H1 (cell line): ENCODE measurements around the gene ALDH5A1. TPM values are rescaled to one million over a fixed set of nuclear protein-coding genes. Genes with fewer than 3 reads are reported as not detected.

Experiments used
- RAD21 ChIP-seq, 2 experiments: IDR thresholded peaks in 1 of 2; conservative IDR thresholded peaks in 1 of 2; 2 replicates each; pipeline ENCODE4 v1.6.1; 2011; ENCODE audit warnings: low read depth in 2 of 2, low read length in 2 of 2, improper control_type of control experiment in 1 of 2, inconsistent platforms in 1 of 2, mild to moderate bottlenecking in 1 of 2, moderate library complexity in 1 of 2
- polyA plus RNA-seq, 7 experiments: library from polyadenylated mRNA; depleted of rRNA in 3 of 7; stranded (reverse) in 5 of 7; unstranded in 2 of 7; fragments of >200 nt in 5 of 7; fragments of 200-250 nt in 2 of 7; gene quantifications; 1 replicate in 5 of 7; 2 replicates in 1 of 7; 4 replicates in 1 of 7; pipeline versions ENCODE4 v1.2.1 to v1.2.3, GENCODE V29; 2011 to 2013; ENCODE audit warnings: missing spikeins in 2 of 7, mixed read lengths in 2 of 7
- total RNA-seq: library from RNA; stranded (reverse); fragmentation: NEBNext Ultra II Directional; extraction: Animal tissue kit (Norgen Biotek cat#: 25700); gene quantifications from 2 replicates; pipeline ENCODE4 v1.2.1, GENCODE V29; 2021
- TF ChIP-seq, protein P1 (sequence below): fragments of 300-600 bp; sonication (generic); IDR thresholded peaks from 2 replicates; pipeline ENCODE4 v1.7.1; 2012; ENCODE audit warnings: low read length, moderate library complexity, mild to moderate bottlenecking, inconsistent platforms; ENCODE audit not compliant: insufficient replicate concordance

ALDH5A1 gene
- total and polyA plus RNA-seq, 2 of the 8 experiments (the other 6 are each of a cell fraction or from before 2014, with no cell fraction given) = 1.5 to 2.4 TPM

DNA sequence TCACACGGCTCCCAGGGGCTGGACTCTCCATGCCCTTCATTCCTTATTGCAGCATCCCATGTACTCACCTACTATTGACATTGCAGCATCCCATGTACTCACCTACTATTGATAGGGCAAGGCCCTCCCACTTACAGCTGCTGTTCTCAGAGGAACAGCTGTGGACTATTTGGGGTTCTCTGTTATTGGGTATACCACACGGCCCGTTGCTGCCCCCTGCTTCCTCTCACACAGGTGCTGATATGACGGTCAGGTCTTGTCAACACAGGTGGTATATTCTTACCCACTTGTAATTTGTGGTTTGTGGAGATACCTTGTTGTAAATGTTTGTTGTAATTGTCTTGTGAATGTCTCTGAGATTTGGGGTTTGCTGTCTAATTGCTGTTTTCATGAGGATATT is 18.8 kb downstream of the ALDH5A1 start (continued):
- TF ChIP-seq, protein P1, sequence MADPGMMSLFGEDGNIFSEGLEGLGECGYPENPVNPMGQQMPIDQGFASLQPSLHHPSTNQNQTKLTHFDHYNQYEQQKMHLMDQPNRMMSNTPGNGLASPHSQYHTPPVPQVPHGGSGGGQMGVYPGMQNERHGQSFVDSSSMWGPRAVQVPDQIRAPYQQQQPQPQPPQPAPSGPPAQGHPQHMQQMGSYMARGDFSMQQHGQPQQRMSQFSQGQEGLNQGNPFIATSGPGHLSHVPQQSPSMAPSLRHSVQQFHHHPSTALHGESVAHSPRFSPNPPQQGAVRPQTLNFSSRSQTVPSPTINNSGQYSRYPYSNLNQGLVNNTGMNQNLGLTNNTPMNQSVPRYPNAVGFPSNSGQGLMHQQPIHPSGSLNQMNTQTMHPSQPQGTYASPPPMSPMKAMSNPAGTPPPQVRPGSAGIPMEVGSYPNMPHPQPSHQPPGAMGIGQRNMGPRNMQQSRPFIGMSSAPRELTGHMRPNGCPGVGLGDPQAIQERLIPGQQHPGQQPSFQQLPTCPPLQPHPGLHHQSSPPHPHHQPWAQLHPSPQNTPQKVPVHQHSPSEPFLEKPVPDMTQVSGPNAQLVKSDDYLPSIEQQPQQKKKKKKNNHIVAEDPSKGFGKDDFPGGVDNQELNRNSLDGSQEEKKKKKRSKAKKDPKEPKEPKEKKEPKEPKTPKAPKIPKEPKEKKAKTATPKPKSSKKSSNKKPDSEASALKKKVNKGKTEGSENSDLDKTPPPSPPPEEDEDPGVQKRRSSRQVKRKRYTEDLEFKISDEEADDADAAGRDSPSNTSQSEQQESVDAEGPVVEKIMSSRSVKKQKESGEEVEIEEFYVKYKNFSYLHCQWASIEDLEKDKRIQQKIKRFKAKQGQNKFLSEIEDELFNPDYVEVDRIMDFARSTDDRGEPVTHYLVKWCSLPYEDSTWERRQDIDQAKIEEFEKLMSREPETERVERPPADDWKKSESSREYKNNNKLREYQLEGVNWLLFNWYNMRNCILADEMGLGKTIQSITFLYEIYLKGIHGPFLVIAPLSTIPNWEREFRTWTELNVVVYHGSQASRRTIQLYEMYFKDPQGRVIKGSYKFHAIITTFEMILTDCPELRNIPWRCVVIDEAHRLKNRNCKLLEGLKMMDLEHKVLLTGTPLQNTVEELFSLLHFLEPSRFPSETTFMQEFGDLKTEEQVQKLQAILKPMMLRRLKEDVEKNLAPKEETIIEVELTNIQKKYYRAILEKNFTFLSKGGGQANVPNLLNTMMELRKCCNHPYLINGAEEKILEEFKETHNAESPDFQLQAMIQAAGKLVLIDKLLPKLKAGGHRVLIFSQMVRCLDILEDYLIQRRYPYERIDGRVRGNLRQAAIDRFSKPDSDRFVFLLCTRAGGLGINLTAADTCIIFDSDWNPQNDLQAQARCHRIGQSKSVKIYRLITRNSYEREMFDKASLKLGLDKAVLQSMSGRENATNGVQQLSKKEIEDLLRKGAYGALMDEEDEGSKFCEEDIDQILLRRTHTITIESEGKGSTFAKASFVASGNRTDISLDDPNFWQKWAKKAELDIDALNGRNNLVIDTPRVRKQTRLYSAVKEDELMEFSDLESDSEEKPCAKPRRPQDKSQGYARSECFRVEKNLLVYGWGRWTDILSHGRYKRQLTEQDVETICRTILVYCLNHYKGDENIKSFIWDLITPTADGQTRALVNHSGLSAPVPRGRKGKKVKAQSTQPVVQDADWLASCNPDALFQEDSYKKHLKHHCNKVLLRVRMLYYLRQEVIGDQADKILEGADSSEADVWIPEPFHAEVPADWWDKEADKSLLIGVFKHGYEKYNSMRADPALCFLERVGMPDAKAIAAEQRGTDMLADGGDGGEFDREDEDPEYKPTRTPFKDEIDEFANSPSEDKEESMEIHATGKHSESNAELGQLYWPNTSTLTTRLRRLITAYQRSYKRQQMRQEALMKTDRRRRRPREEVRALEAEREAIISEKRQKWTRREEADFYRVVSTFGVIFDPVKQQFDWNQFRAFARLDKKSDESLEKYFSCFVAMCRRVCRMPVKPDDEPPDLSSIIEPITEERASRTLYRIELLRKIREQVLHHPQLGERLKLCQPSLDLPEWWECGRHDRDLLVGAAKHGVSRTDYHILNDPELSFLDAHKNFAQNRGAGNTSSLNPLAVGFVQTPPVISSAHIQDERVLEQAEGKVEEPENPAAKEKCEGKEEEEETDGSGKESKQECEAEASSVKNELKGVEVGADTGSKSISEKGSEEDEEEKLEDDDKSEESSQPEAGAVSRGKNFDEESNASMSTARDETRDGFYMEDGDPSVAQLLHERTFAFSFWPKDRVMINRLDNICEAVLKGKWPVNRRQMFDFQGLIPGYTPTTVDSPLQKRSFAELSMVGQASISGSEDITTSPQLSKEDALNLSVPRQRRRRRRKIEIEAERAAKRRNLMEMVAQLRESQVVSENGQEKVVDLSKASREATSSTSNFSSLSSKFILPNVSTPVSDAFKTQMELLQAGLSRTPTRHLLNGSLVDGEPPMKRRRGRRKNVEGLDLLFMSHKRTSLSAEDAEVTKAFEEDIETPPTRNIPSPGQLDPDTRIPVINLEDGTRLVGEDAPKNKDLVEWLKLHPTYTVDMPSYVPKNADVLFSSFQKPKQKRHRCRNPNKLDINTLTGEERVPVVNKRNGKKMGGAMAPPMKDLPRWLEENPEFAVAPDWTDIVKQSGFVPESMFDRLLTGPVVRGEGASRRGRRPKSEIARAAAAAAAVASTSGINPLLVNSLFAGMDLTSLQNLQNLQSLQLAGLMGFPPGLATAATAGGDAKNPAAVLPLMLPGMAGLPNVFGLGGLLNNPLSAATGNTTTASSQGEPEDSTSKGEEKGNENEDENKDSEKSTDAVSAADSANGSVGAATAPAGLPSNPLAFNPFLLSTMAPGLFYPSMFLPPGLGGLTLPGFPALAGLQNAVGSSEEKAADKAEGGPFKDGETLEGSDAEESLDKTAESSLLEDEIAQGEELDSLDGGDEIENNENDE = no peak
- peak in 1 of 2 experiments; percentile 9; a peak in 1 of 4 replicates for TF ChIP-seq RAD21 (IDR thresholded peaks at IDR 0.05 in 1 of 2, conservative IDR thresholded peaks at IDR 0.05 in 1 of 2; ENCODE audit: low read depth in 2 of 2, low read length in 2 of 2)
